Right cardiac atrium (tissue), 5 donors: ENCODE data around the gene SESN2. TPM values are rescaled to one million over a fixed set of nuclear protein-coding genes. Genes with fewer than 3 reads are reported as not detected.
A peak's percentile ranks its signal among the peaks of the same experiment; 100 is the strongest.

Experiments
- ATAC-seq, 2 donors: fragments of 200-7000 bp; cut with Tn5 transposase; one replicate each; pipeline versions ENCODE4 v1.8.0 to v1.9.1; 2020; ENCODE audit warnings: moderate library complexity in 2 of 2, mild to moderate bottlenecking in 1 of 2
- DNase-seq, 3 donors: peaks; one replicate each; pipeline ENCODE4 v3.0.0-alpha.2; 2020
- H3K27ac ChIP-seq: one replicate; pipeline ENCODE4 v1.5.1; 2013; ENCODE audit warnings: mild to moderate bottlenecking, low read length, control low read depth, moderate library complexity
- H3K27me3 ChIP-seq: one replicate; pipeline ENCODE4 v1.6.1; 2013; ENCODE audit not compliant: control insufficient read depth, insufficient read depth
- H3K4me1 ChIP-seq: one replicate; pipeline ENCODE4 v1.6.1; 2013; ENCODE audit warnings: low read length; ENCODE audit not compliant: control insufficient read depth, insufficient read depth
- H3K4me3 ChIP-seq: one replicate; pipeline ENCODE4 v1.5.1; 2013; ENCODE audit warnings: low read length, control low read depth
- H3K9me3 ChIP-seq: one replicate; pipeline ENCODE4 v1.6.1; 2013; ENCODE audit warnings: low read length; ENCODE audit not compliant: control insufficient read depth
- WGBS: extraction: QIAGEN DNeasy Blood & Tissue Kit; methylation state at CpG from one replicate; pipeline ENCODE4 v1.1.7; 2013; 5-methylcytosine and 5-hydroxymethylcytosine counted together
- intact Hi-C, 4 donors: fragments of 100-400 bp; cut with DNase I; formaldehyde crosslinking; loops; one replicate each; pipeline versions ENCODE4 v1.11.0 to v1.14.0; 2022 to 2023
- polyA plus RNA-seq: library from polyadenylated mRNA; stranded (reverse); fragments of 200-250 nt; gene quantifications from one replicate; pipeline ENCODE4 v1.2.3, GENCODE V29; 2013
- total RNA-seq, 4 donors: library from RNA; stranded (reverse); fragmentation: NEBNext Ultra II Directional; extraction: Animal tissue kit (Norgen Biotek cat#: 25700); gene quantifications; one replicate each; pipeline ENCODE4 v1.2.1, GENCODE V29; 2021
- donor health status: healthy with polysubstance abuse.
- donor health status: DM: no; HTN: yes; CAD: no.
- donor health status: DM: no; HTN: no; CAD: no.
- donor health status: DM: no; HTN: yes; CAD: no; lungs with severe emphysema.
- donor health status: DM: yes; HTN: yes; CAD: no.

Gene SESN2
- total and polyA plus RNA-seq, 5 donors = 3.1 to 3.8 (median 3.5) TPM

- Histone ChIP-seq H3K9me3 (no peaks in the 10 kb centered on the region), H3K4me1 (no peaks in the 10 kb centered on the region), H3K4me3 (no peak overlapping the region), H3K27me3 (no peaks in the 10 kb centered on the region), H3K27ac (no peak overlapping the region)
- intact Hi-C loops = no loop called here
- DNase-seq (no peak), ATAC-seq (no peak)
- WGBS = 72% methylated on average over 2 of the region's 2 CpGs
Measured at GRCh38 chr1:28290851-28291250, 31.5 kb downstream of the SESN2 start.

- ATAC-seq (no peak), DNase-seq (no peak)
- intact Hi-C loops = no loop called here
- 66% methylated on average over 6 of the region's 6 CpGs for WGBS
- Histone ChIP-seq H3K4me3 (no peak overlapping the region), H3K9me3 (no peaks in the 10 kb centered on the region), H3K4me1 (no peaks in the 10 kb centered on the region), H3K27ac (no peak overlapping the region), H3K27me3 (no peaks in the 10 kb centered on the region)
Measured at GRCh38 chr1:28291711-28292110, 32.4 kb downstream of the SESN2 start.

GRCh38 chr1:28295936-28296335, 36.6 kb downstream of the SESN2 start:
- WGBS = 87% methylated on average over 2 of the region's 2 CpGs
- H3K9me3 ChIP-seq = no peaks in the 10 kb centered on the region
- ATAC-seq (no peak), DNase-seq (no peak)
- no peaks in the 10 kb centered on the region for H3K27me3 ChIP-seq
- no peak overlapping the region for H3K27ac ChIP-seq
- no peak overlapping the region for H3K4me3 ChIP-seq
- H3K4me1 ChIP-seq = no peaks in the 10 kb centered on the region
- intact Hi-C loops = no loop called here

- intact Hi-C loops = no loop called here
- Histone ChIP-seq H3K27me3 (no peaks in the 10 kb centered on the region), H3K27ac (no peak overlapping the region), H3K4me1 (no peaks in the 10 kb centered on the region), H3K9me3 (no peaks in the 10 kb centered on the region), H3K4me3 (no peak overlapping the region)
- ATAC-seq = peak; percentile 42 to 54
- 25% methylated on average over 14 of the region's 14 CpGs for WGBS
- peak in 1 of 3 donors; percentile 67 for DNase-seq
Measured at GRCh38 chr1:28296401-28297261, 37.3 kb downstream of the SESN2 start.

- 91% methylated on average over 2 of the region's 2 CpGs for WGBS
- ATAC-seq = no peak
- H3K9me3 ChIP-seq = no peaks in the 10 kb centered on the region
- H3K4me1 ChIP-seq = no peaks in the 10 kb centered on the region
- no peak for DNase-seq
- intact Hi-C loops = no loop called here
- H3K27me3 ChIP-seq = no peaks in the 10 kb centered on the region
- no peak overlapping the region for H3K4me3 ChIP-seq
- H3K27ac ChIP-seq = no peak overlapping the region
Measured at GRCh38 chr1:28297826-28298225, 38.5 kb downstream of the SESN2 start.

GRCh38 chr1:28298438-28298837, 39.1 kb downstream of the SESN2 start:
- Histone ChIP-seq H3K9me3 (no peaks in the 10 kb centered on the region), H3K27ac (no peak overlapping the region), H3K4me3 (no peak overlapping the region), H3K4me1 (no peaks in the 10 kb centered on the region), H3K27me3 (no peaks in the 10 kb centered on the region)
- 96% methylated on average over 2 of the region's 2 CpGs for WGBS
- DNase-seq (no peak), ATAC-seq (no peak)
- intact Hi-C loops = no loop called here

GRCh38 chr1:28301368-28302174, 42.3 kb downstream of the SESN2 start:
- intact Hi-C loops = no loop called here

GRCh38 chr1:28302247-28302646, 42.9 kb downstream of the SESN2 start:
- no peak for DNase-seq
- whole genome bisulfite sequencing = 68% methylated on average over 5 of the region's 5 CpGs
- no peaks in the 10 kb centered on the region for H3K4me1 ChIP-seq
- no peaks in the 10 kb centered on the region for H3K27me3 ChIP-seq
- intact Hi-C loops = no loop called here
- no peak overlapping the region for H3K4me3 ChIP-seq
- no peak overlapping the region for H3K27ac ChIP-seq
- no peak for ATAC-seq
- H3K9me3 ChIP-seq = no peaks in the 10 kb centered on the region

More at GRCh38 chr1:28301368-28302174, 42.3 kb downstream of the SESN2 start:
- Histone ChIP-seq H3K9me3 (no peaks in the 10 kb centered on the region), H3K27me3 (no peaks in the 10 kb centered on the region), H3K27ac (no peak overlapping the region), H3K4me1 (no peaks in the 10 kb centered on the region), H3K4me3 (no peak overlapping the region)
- DNase-seq = no peak
- 49% methylated on average over 7 of the region's 7 CpGs for WGBS
- no peak for ATAC-seq

- intact Hi-C loops = no loop called here
- H3K27ac ChIP-seq = no peak overlapping the region
- H3K4me1 ChIP-seq = no peaks in the 10 kb centered on the region
- no peaks in the 10 kb centered on the region for H3K27me3 ChIP-seq
- H3K4me3 ChIP-seq = no peak overlapping the region
- no peak for DNase-seq
- H3K9me3 ChIP-seq = no peaks in the 10 kb centered on the region
- ATAC-seq = no peak
- 64% methylated on average over 2 of the region's 2 CpGs for WGBS
Measured at GRCh38 chr1:28306301-28306949, 47.1 kb downstream of the SESN2 start.

GRCh38 chr1:28308750-28309149, 49.4 kb downstream of the SESN2 start:
- intact Hi-C loops = no loop called here
- no peaks in the 10 kb centered on the region for H3K27me3 ChIP-seq

GRCh38 chr1:28309702-28310101, 50.4 kb downstream of the SESN2 start:
- Histone ChIP-seq H3K27me3 (no peaks in the 10 kb centered on the region), H3K4me3 (no peak overlapping the region), H3K4me1 (no peaks in the 10 kb centered on the region), H3K9me3 (no peaks in the 10 kb centered on the region), H3K27ac (no peak overlapping the region)
- intact Hi-C loops = no loop called here
- DNase-seq (no peak), ATAC-seq (no peak)
- 82% methylated on average over 2 of the region's 2 CpGs for WGBS

More at GRCh38 chr1:28308750-28309149, 49.4 kb downstream of the SESN2 start:
- Histone ChIP-seq H3K27ac (no peak overlapping the region), H3K4me3 (no peak overlapping the region), H3K9me3 (no peaks in the 10 kb centered on the region), H3K4me1 (no peaks in the 10 kb centered on the region)
- DNase-seq (no peak), ATAC-seq (no peak)
- 97% methylated on average over 3 of the region's 3 CpGs for WGBS
